A549 (cell line): ENCODE measurements around the gene MGAT3. TPM values are rescaled to one million over a fixed set of nuclear protein-coding genes. Genes with fewer than 3 reads are reported as not detected.

Experiments
- ATAC-seq, 2 experiments: fragments of 200-7000 bp in 1 of 2; fragments of >200 bp in 1 of 2; cut with Nextera tagmentation in 1 of 2; cut with Tn5 transposase in 1 of 2; 3 replicates each; pipeline versions ENCODE4 v1.8.0 to v1.9.1; 2018 to 2020; ENCODE audit warnings: mild to moderate bottlenecking in 1 of 2, moderate library complexity in 1 of 2
- CTCF ChIA-PET: fragments of 300-600 bp; sonication (Branson Sonifier 250); formaldehyde crosslinking; extraction: SDS; loops from one replicate; lab custom pipeline; 2021; ENCODE audit warnings: antibody characterized with exemption, inconsistent platforms; lab: Yijun Ruan, JAX
- POLR2A ChIA-PET: fragments of 350-600 bp; formaldehyde crosslinking; extraction: SDS; loops from one replicate; lab custom pipeline; 2021; ENCODE audit warnings: antibody characterized with exemption, inconsistent platforms; lab: Yijun Ruan, JAX
- DNase-seq, 2 experiments: peaks; one replicate each; pipeline versions ENCODE4 v3.0.0 to v3.0.0-alpha.2; 2011 to 2016; ENCODE audit warnings: low read depth in 1 of 2, low spot score in 1 of 2
- FAIRE-seq: peaks from 2 replicates; lab custom pipeline; 2011; peaks lifted over from hg19 to GRCh38; lab: Jason Lieb, UNC
- H3K27ac ChIP-seq, 2 experiments: fragments of >200 bp; sonication (Bioruptor Twin); formaldehyde crosslinking; 3 replicates each; pipeline ENCODE4 v1.5.1; 2016 to 2017
- H3K4me1 ChIP-seq: fragments of >200 bp; sonication (Bioruptor Twin); formaldehyde crosslinking; 3 replicates; pipeline ENCODE4 v1.6.1; 2016
- H3K4me2 ChIP-seq: fragments of >200 bp; sonication (Bioruptor Twin); formaldehyde crosslinking; 3 replicates; pipeline ENCODE4 v1.6.1; 2016
- H3K4me3 ChIP-seq: fragments of >200 bp; sonication (Bioruptor Twin); formaldehyde crosslinking; 3 replicates; pipeline ENCODE4 v1.5.1; 2016
- H3K9me3 ChIP-seq: fragments of >200 bp; sonication (Bioruptor Twin); formaldehyde crosslinking; 3 replicates; pipeline ENCODE4 v1.6.1; 2016
- CBX2 ChIP-seq: fragments of 200-600 bp; sonication (generic); IDR thresholded peaks from 2 replicates; pipeline ENCODE4 v1.6.1; 2016; ENCODE audit warnings: low read depth, mild to moderate bottlenecking, borderline replicate concordance
- CBX8 ChIP-seq: fragments of 200-600 bp; sonication (generic); IDR thresholded peaks from 2 replicates; pipeline ENCODE4 v1.6.1; 2016
- CTCF ChIP-seq: fragments of >200 bp; sonication (Bioruptor Twin); formaldehyde crosslinking; IDR thresholded peaks from 3 replicates; pipeline ENCODE4 v1.5.1; 2016
- EHMT2 ChIP-seq: fragments of 200-600 bp; sonication (generic); IDR thresholded peaks from 2 replicates; pipeline ENCODE4 v1.6.1; 2016; ENCODE audit warnings: antibody characterized with exemption, low read depth, mild to moderate bottlenecking, moderate library complexity
- ESRRA ChIP-seq: fragments of 150-350 bp; IDR thresholded peaks from 2 replicates; pipeline ENCODE4 v1.6.1; 2014; ENCODE audit warnings: mild to moderate bottlenecking, low read length, borderline replicate concordance
- FOSB ChIP-seq: fragments of 250-450 bp; sonication (Bioruptor Pico); IDR thresholded peaks from 2 replicates; pipeline ENCODE4 v1.5.0; 2020; ENCODE audit warnings: mild to moderate bottlenecking, moderate library complexity
- FOXS1 ChIP-seq: fragments of 250-450 bp; sonication (Bioruptor Pico); IDR thresholded peaks from 2 replicates; pipeline ENCODE4 v1.5.0; 2020; ENCODE audit warnings: mild to moderate bottlenecking, moderate library complexity
- HDAC2 ChIP-seq: fragments of 200-600 bp; sonication (generic); IDR thresholded peaks from 2 replicates; pipeline ENCODE4 v1.6.1; 2016
- HMGXB4 ChIP-seq: fragments of 250-450 bp; sonication (Bioruptor Pico); IDR thresholded peaks from 2 replicates; pipeline ENCODE4 v1.5.0; 2021; ENCODE audit warnings: mild to moderate bottlenecking, moderate library complexity, borderline replicate concordance
- KDM1A ChIP-seq: fragments of 200-600 bp; sonication (generic); IDR thresholded peaks from 2 replicates; pipeline ENCODE4 v1.6.1; 2016; ENCODE audit warnings: low read depth, mild to moderate bottlenecking
- MAFK ChIP-seq: fragments of 450-650 bp; IDR thresholded peaks from 2 replicates; pipeline ENCODE4 v1.6.1; 2014; ENCODE audit not compliant: partially characterized antibody
- MAZ ChIP-seq: fragments of 150-350 bp; IDR thresholded peaks from 2 replicates; pipeline ENCODE4 v1.6.1; 2014; ENCODE audit warnings: antibody characterized with exemption, low read depth, low read length, borderline replicate concordance
- NFE2L2 ChIP-seq: fragments of 150-350 bp; conservative IDR thresholded peaks from 2 replicates; pipeline ENCODE4 v1.6.1; 2014; ENCODE audit warnings: low read length
- POLR2A ChIP-seq: IDR thresholded peaks from 2 replicates; pipeline ENCODE4 v1.6.1; 2012; ENCODE audit warnings: mild to moderate bottlenecking, low read length
- RAD21 ChIP-seq, 2 experiments: fragments of >200 bp in 1 of 2; sonication (Bioruptor Twin) in 1 of 2; formaldehyde crosslinking in 1 of 2; IDR thresholded peaks in 1 of 2; conservative IDR thresholded peaks in 1 of 2; 2 replicates in 1 of 2; 3 replicates in 1 of 2; pipeline ENCODE4 v1.6.1; 2012 to 2018; ENCODE audit warnings: inconsistent platforms in 1 of 2
- RCOR1 ChIP-seq: fragments of 150-350 bp; IDR thresholded peaks from 2 replicates; pipeline ENCODE4 v1.6.1; 2014; ENCODE audit warnings: antibody characterized with exemption, low read length, low read depth
- RFX5 ChIP-seq: fragments of 450-650 bp; IDR thresholded peaks from 2 replicates; pipeline ENCODE4 v1.7.1; 2014; ENCODE audit warnings: antibody characterized with exemption, mild to moderate bottlenecking, moderate library complexity
- ZC3H11A ChIP-seq: fragments of 450-650 bp; IDR thresholded peaks from 2 replicates; pipeline ENCODE4 v1.6.1; 2014; ENCODE audit warnings: antibody characterized with exemption, mild to moderate bottlenecking
- ZFP36 ChIP-seq: fragments of 450-650 bp; IDR thresholded peaks from 2 replicates; pipeline ENCODE4 v1.6.1; 2014; ENCODE audit warnings: borderline replicate concordance; ENCODE audit not compliant: partially characterized antibody
- ZSCAN20 ChIP-seq: fragments of 250-450 bp; sonication (Bioruptor Pico); IDR thresholded peaks from 2 replicates; pipeline ENCODE4 v1.8.0; 2022; ENCODE audit warnings: mild to moderate bottlenecking, moderate library complexity
- WGBS: methylation state at CpG from one replicate; pipeline ENCODE4 v1.1.6; 2017; ENCODE audit errors: missing lambda C conversion rate; 5-methylcytosine and 5-hydroxymethylcytosine counted together
- polyA plus RNA-seq, 4 experiments: library from polyadenylated mRNA; depleted of rRNA in 3 of 4; stranded (reverse); fragments of >200 nt; fragmentation: RNase III in 1 of 4; extraction: RNeasy Plus Mini Kit Qiagen cat#74134 plus additional on column Dnase treatment in 1 of 4; gene quantifications; 2 replicates in 3 of 4; 3 replicates in 1 of 4; pipeline ENCODE4 v1.2.3, GENCODE V29; 2011 to 2017
- TF ChIP-seq, protein P1 (sequence below): fragments of 150-350 bp; IDR thresholded peaks from 2 replicates; pipeline ENCODE4 v1.6.1; 2014; ENCODE audit warnings: low read depth, mild to moderate bottlenecking, low read length
- TF ChIP-seq, protein P2 (sequence below): fragments of 200-600 bp; sonication (generic); IDR thresholded peaks from 2 replicates; pipeline ENCODE4 v1.6.1; 2016; ENCODE audit warnings: antibody characterized with exemption, mild to moderate bottlenecking, moderate library complexity

MGAT3 gene
- polyA plus RNA-seq, 2 of the 4 experiments (the other 2 are of a cell fraction) = 0.62 to 0.84 TPM

GRCh38 chr22:39472570-39473556 is 16.1 kb downstream of the MGAT3 start:
- no peak for FAIRE-seq
- no peak for ATAC-seq
- TF ChIP-seq CBX8 (no peak), FOSB (CRISPR knock-in tag) (no peak), CBX2 (no peak), HDAC2 (no peak), ZC3H11A (no peak), NFE2L2 (no peak)
- TF ChIP-seq, protein P1, sequence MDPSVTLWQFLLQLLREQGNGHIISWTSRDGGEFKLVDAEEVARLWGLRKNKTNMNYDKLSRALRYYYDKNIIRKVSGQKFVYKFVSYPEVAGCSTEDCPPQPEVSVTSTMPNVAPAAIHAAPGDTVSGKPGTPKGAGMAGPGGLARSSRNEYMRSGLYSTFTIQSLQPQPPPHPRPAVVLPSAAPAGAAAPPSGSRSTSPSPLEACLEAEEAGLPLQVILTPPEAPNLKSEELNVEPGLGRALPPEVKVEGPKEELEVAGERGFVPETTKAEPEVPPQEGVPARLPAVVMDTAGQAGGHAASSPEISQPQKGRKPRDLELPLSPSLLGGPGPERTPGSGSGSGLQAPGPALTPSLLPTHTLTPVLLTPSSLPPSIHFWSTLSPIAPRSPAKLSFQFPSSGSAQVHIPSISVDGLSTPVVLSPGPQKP = no peak
- ChIA-PET CTCF (interaction anchor here (0.6 to 2.1 kb wide), 6 partner anchors 8 to 56 kb away, joined by 3 to 6 read pairs (median 4); no protein-coding TSS in a partner anchor), POLR2A (no interaction called here)
- DNase-seq = no peak
- 92% methylated on average over 15 of the region's 19 CpGs for WGBS
- Histone ChIP-seq H3K4me1 (peaks cover 16% of the 10 kb centered on the region; the same call in 1 of the 3 replicates), H3K27ac (no peak overlapping the region), H3K9me3 (no peaks in the 10 kb centered on the region), H3K4me2 (no peak overlapping the region), H3K4me3 (no peak overlapping the region)

DNA sequence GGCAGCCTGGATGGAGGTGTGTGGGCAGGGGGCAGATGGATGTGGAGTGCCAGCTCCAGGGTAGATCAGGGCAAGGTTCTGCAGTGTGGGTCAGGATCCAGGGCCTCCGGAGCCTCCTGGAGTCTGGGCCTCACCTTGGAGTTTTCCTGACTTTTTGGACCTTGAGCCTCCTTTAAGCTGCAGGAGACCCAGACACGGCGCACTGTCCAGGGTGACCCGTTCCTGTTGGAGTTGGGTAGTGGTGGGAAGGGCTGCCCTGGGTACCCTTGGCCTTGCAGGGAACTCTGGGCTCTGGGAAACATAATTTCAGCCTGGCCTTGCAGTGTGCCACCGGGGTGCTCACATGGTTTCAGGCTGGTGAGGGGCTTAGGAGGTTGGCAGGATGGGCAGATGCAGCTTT is 17.0 kb downstream of the MGAT3 start:
- CTCF ChIA-PET = interaction anchor here (1.2 to 2.1 kb wide), 3 partner anchors 10 to 41 kb away, joined by 3 to 6 read pairs (median 4); no protein-coding TSS in a partner anchor
- FAIRE-seq = no peak
- POLR2A ChIA-PET = no interaction called here

More for the DNA sequence above, 17.0 kb downstream of the MGAT3 start:
- H3K27ac ChIP-seq = no peak overlapping the region
- DNase-seq = no peak
- TF ChIP-seq ZFP36 (no peak), KDM1A (no peak), CTCF (no peak), NFE2L2 (no peak), HMGXB4 (CRISPR knock-in tag) (no peak), RFX5 (no peak), EHMT2 (no peak), ESRRA (no peak), ZSCAN20 (CRISPR knock-in tag) (no peak), RAD21 (conservative IDR thresholded peaks at IDR 0.05 in 1 of 2, IDR thresholded peaks at IDR 0.05 in 1 of 2) (no peak), FOXS1 (CRISPR knock-in tag) (no peak), MAZ (no peak), MAFK (no peak), POLR2A (no peak), RCOR1 (no peak)
- TF ChIP-seq, protein P1 = no peak
- TF ChIP-seq, protein P2, sequence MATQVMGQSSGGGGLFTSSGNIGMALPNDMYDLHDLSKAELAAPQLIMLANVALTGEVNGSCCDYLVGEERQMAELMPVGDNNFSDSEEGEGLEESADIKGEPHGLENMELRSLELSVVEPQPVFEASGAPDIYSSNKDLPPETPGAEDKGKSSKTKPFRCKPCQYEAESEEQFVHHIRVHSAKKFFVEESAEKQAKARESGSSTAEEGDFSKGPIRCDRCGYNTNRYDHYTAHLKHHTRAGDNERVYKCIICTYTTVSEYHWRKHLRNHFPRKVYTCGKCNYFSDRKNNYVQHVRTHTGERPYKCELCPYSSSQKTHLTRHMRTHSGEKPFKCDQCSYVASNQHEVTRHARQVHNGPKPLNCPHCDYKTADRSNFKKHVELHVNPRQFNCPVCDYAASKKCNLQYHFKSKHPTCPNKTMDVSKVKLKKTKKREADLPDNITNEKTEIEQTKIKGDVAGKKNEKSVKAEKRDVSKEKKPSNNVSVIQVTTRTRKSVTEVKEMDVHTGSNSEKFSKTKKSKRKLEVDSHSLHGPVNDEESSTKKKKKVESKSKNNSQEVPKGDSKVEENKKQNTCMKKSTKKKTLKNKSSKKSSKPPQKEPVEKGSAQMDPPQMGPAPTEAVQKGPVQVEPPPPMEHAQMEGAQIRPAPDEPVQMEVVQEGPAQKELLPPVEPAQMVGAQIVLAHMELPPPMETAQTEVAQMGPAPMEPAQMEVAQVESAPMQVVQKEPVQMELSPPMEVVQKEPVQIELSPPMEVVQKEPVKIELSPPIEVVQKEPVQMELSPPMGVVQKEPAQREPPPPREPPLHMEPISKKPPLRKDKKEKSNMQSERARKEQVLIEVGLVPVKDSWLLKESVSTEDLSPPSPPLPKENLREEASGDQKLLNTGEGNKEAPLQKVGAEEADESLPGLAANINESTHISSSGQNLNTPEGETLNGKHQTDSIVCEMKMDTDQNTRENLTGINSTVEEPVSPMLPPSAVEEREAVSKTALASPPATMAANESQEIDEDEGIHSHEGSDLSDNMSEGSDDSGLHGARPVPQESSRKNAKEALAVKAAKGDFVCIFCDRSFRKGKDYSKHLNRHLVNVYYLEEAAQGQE = no peak
- TF ChIP-seq, all 56 proteins: peak for 0
- Histone ChIP-seq H3K4me3 (no peak overlapping the region), H3K4me2 (no peak overlapping the region), H3K9me3 (no peaks in the 10 kb centered on the region), H3K4me1 (peaks cover 16% of the 10 kb centered on the region; the same call in 1 of the 3 replicates)
- ATAC-seq = no peak
- WGBS = 76% methylated on average over 2 of the region's 5 CpGs
